Fibroblast of mammary gland (primary cell): ENCODE measurements around the gene TSEN34.
A peak's percentile ranks its signal among the peaks of the same experiment; 100 is the strongest.
"Not testable (repeated sequence)": the region's sequence is repeated elsewhere in the genome, so short reads cannot be mapped to it uniquely, and the experiment has no call there.

Experiments used
- DNase-seq: peaks from one replicate; pipeline ENCODE4 v3.0.0-alpha.2; 2010; ENCODE audit warnings: low read depth
- H3K4me3 ChIP-seq: 2 replicates; pipeline ENCODE4 v1.5.1; 2011; ENCODE audit warnings: low read depth, mild to moderate bottlenecking, low read length, moderate library complexity; ENCODE audit not compliant: control insufficient read depth
- TF ChIP-seq, protein P1 (sequence below): conservative IDR thresholded peaks from 2 replicates; pipeline ENCODE4 v1.5.1; 2011; ENCODE audit warnings: low read depth, low read length, inconsistent platforms; ENCODE audit not compliant: control insufficient read depth, insufficient read depth

Gene TSEN34

DNA sequence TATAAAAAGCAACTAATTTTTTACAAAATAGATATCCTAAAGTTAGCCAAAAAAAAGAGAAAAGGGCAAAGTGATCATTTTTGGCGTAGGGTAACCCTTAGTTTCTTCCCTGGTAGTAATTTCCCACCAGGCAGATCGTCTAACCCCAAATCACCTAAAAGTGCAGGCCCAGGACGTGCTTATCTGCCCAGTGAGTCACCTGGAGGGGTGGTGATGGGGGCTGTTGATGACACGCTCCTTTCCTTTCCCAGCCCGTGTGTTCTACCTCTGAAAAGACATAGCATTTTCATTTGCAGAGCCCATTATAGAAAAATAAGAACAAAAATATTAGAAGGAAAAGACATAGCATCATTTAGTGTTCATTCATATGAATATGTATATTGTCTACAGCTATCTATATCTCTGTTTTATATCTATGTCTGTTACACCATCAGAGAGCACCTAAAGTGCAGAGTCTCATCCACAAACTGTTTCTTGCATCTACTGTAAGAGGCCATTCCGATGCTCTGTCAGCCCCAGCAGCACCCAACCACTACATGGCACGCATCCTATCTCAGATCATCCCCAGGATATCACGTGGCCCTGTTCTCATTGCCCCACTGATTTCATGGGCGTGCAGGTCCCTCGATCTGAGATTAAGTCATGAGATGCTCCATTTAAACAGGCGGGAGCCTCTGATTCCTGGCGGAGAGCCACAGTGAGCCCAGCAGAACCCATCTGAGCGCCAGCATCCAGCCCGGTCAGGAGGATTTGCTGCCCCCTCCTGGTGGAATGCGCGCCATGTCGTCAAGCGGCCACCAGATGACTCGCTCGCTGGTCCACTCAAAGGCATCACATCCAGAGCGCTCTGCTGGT, 40.2 kb downstream of the TSEN34 start:
- TF ChIP-seq, protein P1, sequence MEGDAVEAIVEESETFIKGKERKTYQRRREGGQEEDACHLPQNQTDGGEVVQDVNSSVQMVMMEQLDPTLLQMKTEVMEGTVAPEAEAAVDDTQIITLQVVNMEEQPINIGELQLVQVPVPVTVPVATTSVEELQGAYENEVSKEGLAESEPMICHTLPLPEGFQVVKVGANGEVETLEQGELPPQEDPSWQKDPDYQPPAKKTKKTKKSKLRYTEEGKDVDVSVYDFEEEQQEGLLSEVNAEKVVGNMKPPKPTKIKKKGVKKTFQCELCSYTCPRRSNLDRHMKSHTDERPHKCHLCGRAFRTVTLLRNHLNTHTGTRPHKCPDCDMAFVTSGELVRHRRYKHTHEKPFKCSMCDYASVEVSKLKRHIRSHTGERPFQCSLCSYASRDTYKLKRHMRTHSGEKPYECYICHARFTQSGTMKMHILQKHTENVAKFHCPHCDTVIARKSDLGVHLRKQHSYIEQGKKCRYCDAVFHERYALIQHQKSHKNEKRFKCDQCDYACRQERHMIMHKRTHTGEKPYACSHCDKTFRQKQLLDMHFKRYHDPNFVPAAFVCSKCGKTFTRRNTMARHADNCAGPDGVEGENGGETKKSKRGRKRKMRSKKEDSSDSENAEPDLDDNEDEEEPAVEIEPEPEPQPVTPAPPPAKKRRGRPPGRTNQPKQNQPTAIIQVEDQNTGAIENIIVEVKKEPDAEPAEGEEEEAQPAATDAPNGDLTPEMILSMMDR: peak; percentile 96
- H3K4me3 ChIP-seq: no peak overlapping the region
- peak; percentile 77 for DNase-seq

DNA sequence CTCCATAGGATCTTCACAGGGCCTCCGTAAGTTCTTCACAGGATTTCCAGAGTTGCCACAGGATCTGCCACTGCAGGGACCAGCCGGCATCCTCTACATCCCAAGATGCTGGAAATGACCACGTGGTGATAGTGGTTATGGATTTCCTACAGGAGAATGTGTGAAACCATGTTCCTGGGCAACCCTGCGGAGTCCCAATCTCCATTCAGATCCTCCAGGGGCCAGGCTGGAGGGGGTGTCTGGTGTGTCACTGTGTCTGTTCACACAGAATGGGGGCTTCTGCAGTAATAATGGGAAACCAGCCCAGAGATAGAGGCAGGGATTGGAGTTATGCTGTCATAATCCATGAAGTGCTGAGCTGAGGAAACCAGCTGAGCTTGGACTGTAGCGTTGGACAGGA, 42.8 kb downstream of the TSEN34 start:
- TF ChIP-seq, protein P1: no peak
- no peak overlapping the region for H3K4me3 ChIP-seq
- DNase-seq: no peak

DNA sequence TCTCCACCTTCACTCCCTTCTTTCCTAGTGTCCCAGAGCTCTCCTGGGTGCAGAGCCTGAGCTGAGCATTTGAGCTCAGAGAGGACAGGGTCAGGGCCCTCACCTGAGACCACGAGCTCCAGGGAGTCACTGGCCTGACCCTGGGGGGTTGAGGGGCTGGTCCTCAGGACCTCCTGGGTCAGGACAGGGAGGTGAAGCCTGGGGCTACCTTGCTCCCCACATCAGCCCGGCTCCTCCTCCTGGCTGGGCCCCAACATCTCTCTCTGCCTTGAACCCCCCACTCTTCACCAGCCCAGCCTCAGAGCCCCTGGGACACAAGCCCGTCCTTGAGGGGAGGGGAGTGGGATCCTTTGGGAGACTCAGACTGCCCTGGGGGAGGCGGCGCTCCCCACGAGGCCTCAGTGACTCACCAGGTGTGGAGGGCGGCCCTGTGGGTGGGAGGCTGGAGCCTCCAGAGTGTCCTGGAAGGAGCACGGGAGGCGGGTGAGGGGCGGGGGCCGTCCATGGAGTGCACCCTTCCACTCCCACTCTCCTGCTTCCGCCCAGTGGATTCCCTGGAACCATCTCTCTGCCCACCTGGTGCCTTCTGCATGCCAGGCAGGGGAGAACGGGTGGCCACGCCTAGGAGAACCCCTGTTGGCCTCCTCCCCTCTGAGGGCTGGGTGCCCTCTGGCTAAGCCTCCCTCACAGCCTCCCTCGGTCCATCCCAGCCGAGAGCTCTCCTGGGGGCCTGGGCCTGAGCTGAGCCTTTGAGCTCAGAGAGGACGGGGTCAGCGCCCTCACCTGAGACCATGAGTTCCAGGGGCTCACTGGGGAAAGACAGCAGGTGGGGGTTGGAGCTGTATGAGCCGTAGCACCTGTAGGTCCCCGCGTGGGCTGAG, 48.6 kb downstream of the TSEN34 start:
- DNase-seq, H3K4me3 ChIP-seq: not testable (repeated sequence)

DNA sequence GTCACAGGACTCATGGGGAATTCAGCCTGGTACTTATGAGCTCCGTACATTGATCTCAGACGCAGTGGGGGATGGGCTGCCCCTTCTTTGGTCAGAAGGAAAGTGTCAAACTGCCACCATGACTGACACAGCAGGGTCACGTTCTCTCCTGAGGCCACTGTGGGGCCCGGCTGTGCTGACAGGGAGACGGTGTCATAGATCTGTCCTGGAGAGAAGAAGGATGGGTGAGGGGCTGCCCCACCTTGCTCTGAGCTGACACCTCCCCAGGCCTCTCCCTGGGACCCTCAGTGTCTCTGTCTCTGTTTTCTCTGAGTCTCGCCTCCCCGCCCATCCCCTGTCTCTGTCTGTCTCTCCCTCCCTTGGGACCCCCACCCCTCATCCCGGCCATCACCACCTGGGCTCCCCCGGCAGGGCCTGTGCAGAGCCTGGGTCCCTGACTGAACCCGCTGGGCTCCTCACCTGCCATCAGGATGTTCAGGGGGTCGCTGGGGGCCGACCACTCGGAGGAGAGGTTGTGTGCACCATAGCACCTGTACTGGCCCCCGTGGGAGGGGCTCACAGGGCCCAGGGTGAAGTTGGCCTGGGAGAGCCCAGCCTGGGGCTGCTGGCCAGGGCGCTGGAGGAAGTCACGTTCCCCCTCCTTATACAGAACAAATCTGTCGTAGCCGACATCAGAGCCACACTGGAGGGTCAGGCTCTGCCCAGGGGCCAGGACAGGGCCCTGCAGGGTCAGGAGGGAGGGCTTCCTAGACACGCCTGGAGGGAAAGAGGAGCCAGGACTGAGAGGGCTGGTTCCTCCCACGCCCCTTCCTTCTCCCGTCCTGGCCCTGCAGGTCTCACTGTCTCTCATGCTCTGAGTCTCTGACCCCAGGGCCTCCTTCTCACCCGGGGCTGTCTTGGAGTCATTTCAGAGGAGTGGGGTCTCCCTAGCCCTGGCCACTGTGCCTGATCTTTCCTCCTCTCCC, 49.5 kb downstream of the TSEN34 start:
- DNase-seq, H3K4me3 ChIP-seq: not testable (repeated sequence)

DNA sequence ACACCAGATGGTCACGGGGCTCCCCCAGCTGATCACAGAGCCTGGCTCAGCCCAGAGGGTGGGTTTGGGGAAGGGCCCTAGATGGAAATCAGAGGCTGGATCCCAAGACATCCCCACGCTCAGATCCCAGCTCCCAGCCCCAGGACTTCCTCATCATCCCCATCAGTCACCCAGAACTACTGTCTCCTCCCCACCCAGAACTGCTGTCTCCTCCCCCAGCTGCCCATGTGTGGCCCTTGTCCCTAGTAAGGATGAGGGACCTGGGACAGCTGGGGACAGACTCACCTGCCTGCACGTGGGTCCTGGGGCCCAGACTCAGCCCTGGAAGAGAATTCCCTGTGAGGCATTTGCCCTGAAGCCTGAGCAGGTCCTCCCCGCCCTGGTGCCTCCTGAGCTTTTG, 51.1 kb downstream of the TSEN34 start:
- not testable (repeated sequence) for H3K4me3 ChIP-seq, DNase-seq

DNA sequence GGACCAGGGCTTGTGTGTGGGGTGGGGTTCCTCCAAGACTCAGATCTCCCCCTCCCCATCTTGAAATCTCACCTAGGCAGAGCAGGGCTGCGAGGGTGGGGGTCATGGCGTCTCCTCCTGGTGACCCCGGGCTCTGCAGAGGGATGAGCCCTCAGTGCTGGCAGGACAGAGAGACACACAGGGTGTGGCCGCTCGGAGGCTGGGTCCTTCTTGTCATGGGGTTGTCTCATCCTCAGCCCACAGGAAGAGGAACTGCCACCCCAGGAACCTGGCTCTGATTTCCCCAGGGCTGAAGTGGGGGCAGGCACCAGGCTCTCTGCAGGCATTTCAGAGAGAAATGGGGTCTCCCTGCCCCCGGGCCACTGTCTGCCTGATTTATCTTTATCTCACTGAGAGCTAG, 51.5 kb downstream of the TSEN34 start, which contains the start of gene LILRA6:
TSS of gene LILRA6 (minus strand) at position 145 of the 400 bp plus-strand sequence.
- DNase-seq, H3K4me3 ChIP-seq: not testable (repeated sequence)

DNA sequence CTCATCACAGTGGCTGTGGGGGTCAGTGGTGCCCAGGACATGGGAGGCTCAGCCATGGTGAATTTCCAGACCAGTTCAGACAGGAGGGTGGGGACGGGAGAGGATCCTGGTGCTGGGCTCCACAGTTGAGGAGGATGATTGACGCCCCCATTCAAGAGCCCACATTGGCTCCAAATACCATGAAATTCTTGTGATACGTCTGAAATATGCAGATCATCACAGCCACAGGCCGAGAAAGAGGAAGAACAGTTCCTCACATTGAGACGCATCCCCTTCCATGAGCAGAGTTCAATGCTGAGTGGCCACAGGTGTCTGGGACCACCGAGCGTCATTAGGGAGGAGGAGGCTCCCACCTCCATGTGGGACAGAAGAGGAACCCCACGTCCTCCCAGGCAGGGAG, 52.7 kb downstream of the TSEN34 start:
- H3K4me3 ChIP-seq, DNase-seq: not testable (repeated sequence)
